ENCODE results near the gene TRDN. TPM values are rescaled to one million over a fixed set of nuclear protein-coding genes. Genes with fewer than 3 reads are reported as not detected.
"Not testable (repeated sequence)": the region's sequence is repeated elsewhere in the genome, so short reads cannot be mapped to it uniquely, and the experiment has no call there.

The TRDN gene
- total RNA-seq, 1 donor from 2014 or later = not detected

- DNase-seq (ENCODE audit: low read depth) = no peak
Observed at GRCh38 chr6:123562264-123562663, 74.5 kb downstream of the TRDN start.

GRCh38 chr6:123559816-123560215 is 76.9 kb downstream of the TRDN start:
- DNase-seq (ENCODE audit: low read depth) = not testable (repeated sequence)

GRCh38 chr6:123557474-123557873 is 79.3 kb downstream of the TRDN start:
- not testable (repeated sequence) for DNase-seq (ENCODE audit: low read depth)

- no peak for DNase-seq (ENCODE audit: low read depth)
Observed at GRCh38 chr6:123551939-123552707, 84.6 kb downstream of the TRDN start.

GRCh38 chr6:123550052-123550617 is 86.6 kb downstream of the TRDN start:
- no peak for DNase-seq (ENCODE audit: low read depth)

GRCh38 chr6:123549476-123549875 is 87.3 kb downstream of the TRDN start:
- no peak for DNase-seq (ENCODE audit: low read depth)

GRCh38 chr6:123547216-123547978 is 89.4 kb downstream of the TRDN start:
- no peak for DNase-seq (ENCODE audit: low read depth)

- no peak for DNase-seq (ENCODE audit: low read depth)
Observed at GRCh38 chr6:123546537-123546936, 90.2 kb downstream of the TRDN start.

GRCh38 chr6:123541462-123541861 is 95.3 kb downstream of the TRDN start:
- DNase-seq (ENCODE audit: low read depth) = no peak

GRCh38 chr6:123533862-123534648 is 102.7 kb downstream of the TRDN start:
- DNase-seq (ENCODE audit: low read depth) = no peak

GRCh38 chr6:123529843-123530242 is 106.9 kb downstream of the TRDN start:
- DNase-seq (ENCODE audit: low read depth) = peak; percentile 36

- peak; percentile 76 for DNase-seq (ENCODE audit: low read depth)
Observed at GRCh38 chr6:123529058-123529457, 107.7 kb downstream of the TRDN start.

- peak; percentile 23 for DNase-seq (ENCODE audit: low read depth)
Observed at GRCh38 chr6:123527406-123527805, 109.3 kb downstream of the TRDN start.

- no peak for DNase-seq (ENCODE audit: low read depth)
Observed at GRCh38 chr6:123526128-123526527, 110.6 kb downstream of the TRDN start.

- DNase-seq (ENCODE audit: low read depth) = no peak
Observed at GRCh38 chr6:123524781-123525180, 112.0 kb downstream of the TRDN start.

- no peak for DNase-seq (ENCODE audit: low read depth)
Observed at GRCh38 chr6:123520217-123520616, 116.5 kb downstream of the TRDN start.

GRCh38 chr6:123519189-123519505 is 117.6 kb downstream of the TRDN start:
- peak; percentile 22 for DNase-seq (ENCODE audit: low read depth)

GRCh38 chr6:123518441-123519188 is 118.1 kb downstream of the TRDN start:
- no peak for DNase-seq (ENCODE audit: low read depth)

GRCh38 chr6:123515715-123516114 is 121.0 kb downstream of the TRDN start:
- DNase-seq (ENCODE audit: low read depth) = peak; percentile 38

GRCh38 chr6:123509112-123509511 is 127.6 kb downstream of the TRDN start:
- DNase-seq (ENCODE audit: low read depth) = no peak

GRCh38 chr6:123508290-123508689 is 128.5 kb downstream of the TRDN start:
- DNase-seq (ENCODE audit: low read depth) = no peak
